Measurements from ENCODE around the gene JMJD4.

DNA sequence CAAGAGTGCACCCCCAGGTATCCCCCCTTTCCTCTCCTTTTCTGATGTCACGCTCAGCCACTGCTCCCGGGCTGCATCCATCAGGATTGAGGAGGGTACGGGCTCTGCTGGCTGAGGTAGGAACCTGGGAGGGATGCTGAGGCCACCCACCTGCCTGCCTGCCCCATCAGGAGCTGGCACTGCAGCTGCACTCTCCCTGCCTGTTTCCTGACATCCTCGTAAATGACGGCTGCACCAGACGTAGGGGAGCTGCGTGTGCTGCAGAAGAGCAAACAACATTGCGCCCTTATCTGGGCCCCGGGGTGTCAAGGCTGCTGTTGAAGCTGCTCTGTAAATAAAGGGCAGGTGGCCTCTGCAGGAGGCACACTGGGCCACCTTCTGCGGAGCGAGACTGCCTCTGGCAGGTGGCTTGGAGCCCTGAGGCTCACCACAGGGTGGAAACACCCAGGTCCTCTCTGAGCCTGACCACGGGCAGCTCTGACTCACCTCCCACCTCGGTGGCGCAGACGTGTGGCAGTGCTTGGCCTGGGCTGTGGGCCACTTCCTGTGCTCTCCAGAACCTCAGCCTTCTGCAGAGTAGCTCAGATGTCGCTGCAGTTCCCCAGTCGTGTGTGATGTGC lies 31.0 kb upstream of the JMJD4 start:
- TF ChIP-seq POLR2AphosphoS5 (IDR thresholded peaks at IDR 0.05; ENCODE audit: borderline replicate concordance, low read depth, low read length) = no peak
- no peak for TF ChIP-seq EZH2 (IDR thresholded peaks at IDR 0.05)

All from SK-N-MC (cell line).